ENCODE data around the gene CAP2.

CAP2 gene

GRCh38 chr6:17504005-17504404 is 110.6 kb downstream of the CAP2 start:
- H3K4me3 ChIP-seq (ENCODE audit: low read depth, low read length), result no peak overlapping the region
- TF ChIP-seq CTCF (IDR thresholded peaks at IDR 0.05; ENCODE audit: borderline replicate concordance, insufficient read depth, low read depth, low read length), result no peak

DNA sequence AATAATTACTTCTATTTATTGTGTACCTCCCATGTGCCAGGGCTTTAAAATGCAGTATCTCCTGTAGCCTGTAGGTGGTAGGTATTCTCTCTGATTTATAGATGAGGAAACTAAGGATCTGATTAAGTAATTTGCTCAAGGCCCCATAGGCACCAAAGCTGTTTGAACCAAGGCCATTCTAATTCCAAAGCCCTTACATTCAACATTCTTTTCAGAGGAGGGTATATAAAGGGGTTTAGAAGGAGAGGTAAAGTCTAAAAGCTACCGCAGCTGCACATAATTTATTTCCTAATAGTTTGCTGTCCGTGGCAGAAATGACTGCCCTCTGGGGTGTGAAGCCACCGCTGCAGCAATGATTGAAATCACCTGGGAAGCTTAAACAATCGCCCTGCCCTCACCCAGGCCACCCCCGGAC is 111.7 kb downstream of the CAP2 start:
- TF ChIP-seq CTCF (IDR thresholded peaks at IDR 0.05; ENCODE audit: borderline replicate concordance, insufficient read depth, low read depth, low read length), result no peak
- no peak overlapping the region for H3K4me3 ChIP-seq (ENCODE audit: low read depth, low read length)

GRCh38 chr6:17505767-17506280 is 112.4 kb downstream of the CAP2 start:
- H3K4me3 ChIP-seq (ENCODE audit: low read depth, low read length), result no peak overlapping the region
- no peak for TF ChIP-seq CTCF (IDR thresholded peaks at IDR 0.05; ENCODE audit: borderline replicate concordance, insufficient read depth, low read depth, low read length)

DNA sequence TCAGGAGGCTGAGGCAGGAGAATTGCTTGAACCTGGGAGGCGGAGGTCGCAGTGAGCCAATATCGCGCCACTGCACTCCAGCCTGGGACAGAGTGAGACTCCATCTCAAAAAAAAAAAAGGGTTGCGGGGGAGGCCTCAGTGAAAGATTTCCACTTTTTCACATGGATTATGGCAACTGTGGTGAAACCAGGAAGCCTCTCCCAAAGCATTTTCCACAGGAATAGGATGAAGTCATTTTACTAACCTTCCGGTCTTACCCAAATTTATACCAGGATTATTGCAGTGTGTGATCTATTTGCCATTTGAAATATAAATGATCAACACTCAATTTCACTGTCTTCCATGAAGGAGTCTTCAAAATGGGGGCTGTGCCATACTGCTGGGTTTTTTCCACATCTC is 113.1 kb downstream of the CAP2 start:
- no peak for TF ChIP-seq CTCF (IDR thresholded peaks at IDR 0.05; ENCODE audit: borderline replicate concordance, insufficient read depth, low read depth, low read length)
- H3K4me3 ChIP-seq (ENCODE audit: low read depth, low read length), result no peak overlapping the region

DNA sequence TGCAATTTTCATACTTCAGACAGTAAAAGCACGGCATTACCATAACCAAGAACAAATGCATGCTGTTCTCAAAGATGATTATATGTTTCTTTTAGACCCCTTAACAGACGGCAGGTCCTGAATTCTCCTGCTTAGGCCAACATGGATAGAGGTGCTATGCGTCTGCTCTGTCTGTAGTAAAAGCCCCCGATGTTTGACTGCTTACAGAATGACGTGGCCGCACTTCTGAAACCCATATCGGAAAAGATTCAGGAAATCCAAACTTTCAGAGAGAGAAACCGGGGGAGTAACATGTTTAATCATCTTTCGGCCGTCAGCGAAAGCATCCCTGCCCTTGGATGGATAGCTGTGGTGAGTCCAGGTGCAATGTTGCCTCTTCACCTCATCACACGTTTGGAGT is 113.6 kb downstream of the CAP2 start:
- TF ChIP-seq CTCF (IDR thresholded peaks at IDR 0.05; ENCODE audit: borderline replicate concordance, insufficient read depth, low read depth, low read length), result no peak
- H3K4me3 ChIP-seq (ENCODE audit: low read depth, low read length), result no peak overlapping the region

DNA sequence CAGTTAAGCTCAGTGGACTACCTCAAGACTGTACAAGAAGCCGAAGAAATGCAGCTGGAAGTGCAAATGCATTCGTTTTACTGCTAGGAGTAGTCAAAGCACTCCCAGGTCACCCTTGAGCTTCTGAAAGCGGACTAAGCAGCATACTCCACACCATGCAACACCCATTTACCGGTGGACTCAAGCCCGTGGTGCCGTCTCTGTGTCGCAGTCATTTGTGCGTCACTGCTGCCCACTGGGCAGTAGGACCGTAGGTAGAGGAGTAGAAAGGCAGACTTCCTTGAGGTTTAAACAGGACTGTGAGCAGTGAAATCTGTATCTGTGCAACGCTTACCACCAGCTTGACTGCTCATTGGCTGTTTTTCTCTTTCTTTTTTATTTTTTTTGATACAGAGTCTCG is 117.7 kb downstream of the CAP2 start:
- no peak overlapping the region for H3K4me3 ChIP-seq (ENCODE audit: low read depth, low read length)
- no peak for TF ChIP-seq CTCF (IDR thresholded peaks at IDR 0.05; ENCODE audit: borderline replicate concordance, insufficient read depth, low read depth, low read length)

- H3K4me3 ChIP-seq (ENCODE audit: low read depth, low read length), result no peak overlapping the region
- TF ChIP-seq CTCF (IDR thresholded peaks at IDR 0.05; ENCODE audit: borderline replicate concordance, insufficient read depth, low read depth, low read length), result no peak
Measured at GRCh38 chr6:17511580-17511979, 118.2 kb downstream of the CAP2 start.

All from GM12875 (cell line).